Measurements from ENCODE around the gene RAB3A.

Gene RAB3A

GRCh38 chr19:18206018-18206417, 2.2 kb upstream of the RAB3A start:
- Histone ChIP-seq H3K27me3 (ENCODE audit: insufficient read depth, low read length, poor library complexity, severe bottlenecking) (no peaks in the 10 kb centered on the region), H3K9me2 (replicated peaks; ENCODE audit: low read depth, low read length) (no peaks in the 10 kb centered on the region), H3K4me1 (ENCODE audit: insufficient read depth, low read length, poor library complexity, severe bottlenecking) (peaks cover 12% of the 10 kb centered on the region), H3K4me3 (ENCODE audit: low read length, poor library complexity, severe bottlenecking) (no peak overlapping the region), H3K79me2 (ENCODE audit: insufficient read depth, low read length) (no peaks in the 10 kb centered on the region; the same call in 1 of the 2 replicates), H3K4me2 (ENCODE audit: low read depth, low read length, poor library complexity, severe bottlenecking) (peak overlapping the region; percentile 79), H2AFZ (ENCODE audit: low read length) (no peak overlapping the region), H3K9me3 (ENCODE audit: insufficient read depth, low read depth, low read length) (no peaks in the 10 kb centered on the region), H3K36me3 (ENCODE audit: insufficient read depth, low read length) (no peaks in the 10 kb centered on the region), H3F3A (ENCODE audit: low read depth) (no peaks in the 10 kb centered on the region; the same call in 1 of the 2 replicates), H3K9ac (ENCODE audit: low read depth, low read length, poor library complexity, severe bottlenecking) (no peak overlapping the region), H4K20me1 (ENCODE audit: insufficient read depth, low read length, poor library complexity, severe bottlenecking) (no peaks in the 10 kb centered on the region)
- TF ChIP-seq EZH2phosphoT487 (IDR thresholded peaks at IDR 0.05; ENCODE audit: borderline replicate concordance) (no peak), CTCF (conservative IDR thresholded peaks at IDR 0.05; ENCODE audit: low read length) (no peak)

GRCh38 chr19:18205200-18205892, 1.5 kb upstream of the RAB3A start:
- H2AFZ ChIP-seq (ENCODE audit: low read length): peak overlapping the region; percentile 74

GRCh38 chr19:18204394-18205199, 755 bp upstream of the RAB3A start:
- Histone ChIP-seq H3K4me3 (ENCODE audit: low read length, poor library complexity, severe bottlenecking) (peak overlapping the region; percentile 80), H3K27me3 (ENCODE audit: insufficient read depth, low read length, poor library complexity, severe bottlenecking) (no peaks in the 10 kb centered on the region), H3K9me3 (ENCODE audit: insufficient read depth, low read depth, low read length) (no peaks in the 10 kb centered on the region), H3K36me3 (ENCODE audit: insufficient read depth, low read length) (no peaks in the 10 kb centered on the region), H2AFZ (ENCODE audit: low read length) (peak overlapping the region; percentile 74), H3K79me2 (ENCODE audit: insufficient read depth, low read length) (no peaks in the 10 kb centered on the region; the same call in 1 of the 2 replicates), H4K20me1 (ENCODE audit: insufficient read depth, low read length, poor library complexity, severe bottlenecking) (no peaks in the 10 kb centered on the region), H3K9ac (ENCODE audit: low read depth, low read length, poor library complexity, severe bottlenecking) (peak overlapping the region; percentile 82), H3K9me2 (replicated peaks; ENCODE audit: low read depth, low read length) (no peaks in the 10 kb centered on the region), H3K4me1 (ENCODE audit: insufficient read depth, low read length, poor library complexity, severe bottlenecking) (peaks cover 12% of the 10 kb centered on the region), H3K4me2 (ENCODE audit: low read depth, low read length, poor library complexity, severe bottlenecking) (peak overlapping the region; percentile 79), H3F3A (ENCODE audit: low read depth) (no peaks in the 10 kb centered on the region; the same call in 1 of the 2 replicates)
- TF ChIP-seq CTCF (conservative IDR thresholded peaks at IDR 0.05; ENCODE audit: low read length): no peak
- no peak for TF ChIP-seq EZH2phosphoT487 (IDR thresholded peaks at IDR 0.05; ENCODE audit: borderline replicate concordance)

More at GRCh38 chr19:18205200-18205892, 1.5 kb upstream of the RAB3A start:
- Histone ChIP-seq H3K4me3 (ENCODE audit: low read length, poor library complexity, severe bottlenecking) (peak overlapping the region; percentile 80), H3K36me3 (ENCODE audit: insufficient read depth, low read length) (no peaks in the 10 kb centered on the region), H3F3A (ENCODE audit: low read depth) (no peaks in the 10 kb centered on the region; the same call in 1 of the 2 replicates), H3K9me3 (ENCODE audit: insufficient read depth, low read depth, low read length) (no peaks in the 10 kb centered on the region), H3K79me2 (ENCODE audit: insufficient read depth, low read length) (no peaks in the 10 kb centered on the region; the same call in 1 of the 2 replicates), H3K4me2 (ENCODE audit: low read depth, low read length, poor library complexity, severe bottlenecking) (peak overlapping the region; percentile 79), H3K4me1 (ENCODE audit: insufficient read depth, low read length, poor library complexity, severe bottlenecking) (peaks cover 12% of the 10 kb centered on the region), H3K9me2 (replicated peaks; ENCODE audit: low read depth, low read length) (no peaks in the 10 kb centered on the region), H3K27me3 (ENCODE audit: insufficient read depth, low read length, poor library complexity, severe bottlenecking) (no peaks in the 10 kb centered on the region), H3K9ac (ENCODE audit: low read depth, low read length, poor library complexity, severe bottlenecking) (peak overlapping the region; percentile 82), H4K20me1 (ENCODE audit: insufficient read depth, low read length, poor library complexity, severe bottlenecking) (no peaks in the 10 kb centered on the region)
- TF ChIP-seq EZH2phosphoT487 (IDR thresholded peaks at IDR 0.05; ENCODE audit: borderline replicate concordance): no peak
- no peak for TF ChIP-seq CTCF (conservative IDR thresholded peaks at IDR 0.05; ENCODE audit: low read length)
